AG04449 (cell line): ENCODE results near the gene PISD.
"Not testable (repeated sequence)": the region's sequence is repeated elsewhere in the genome, so short reads cannot be mapped to it uniquely, and the experiment has no call there.

ENCODE experiments used
- CTCF ChIA-PET: fragments of 350-600 bp; formaldehyde crosslinking; extraction: SDS; loops from one replicate; lab custom pipeline; 2021; ENCODE audit warnings: antibody characterized with exemption; lab: Yijun Ruan, JAX
- POLR2A ChIA-PET: fragments of 400-600, 350-600 bp; formaldehyde crosslinking; extraction: SDS; loops from one replicate; lab custom pipeline; 2020; ENCODE audit warnings: antibody characterized with exemption, inconsistent platforms; lab: Yijun Ruan, JAX
- DNase-seq: peaks from one replicate; pipeline ENCODE4 v3.0.0-alpha.2; 2010; ENCODE audit warnings: low read depth, low spot score
- H3K4me3 ChIP-seq: 2 replicates; pipeline ENCODE4 v1.5.1; 2011; ENCODE audit warnings: low read depth, mild to moderate bottlenecking, control low read depth, low read length
- TF ChIP-seq, protein P1 (sequence below): IDR thresholded peaks from one replicate; pipeline ENCODE4 v1.5.1; 2011; ENCODE audit warnings: mild to moderate bottlenecking, moderate library complexity, low read length, control low read depth, inconsistent platforms; ENCODE audit not compliant: insufficient read depth; ENCODE audit errors: missing control alignments

Gene PISD

DNA sequence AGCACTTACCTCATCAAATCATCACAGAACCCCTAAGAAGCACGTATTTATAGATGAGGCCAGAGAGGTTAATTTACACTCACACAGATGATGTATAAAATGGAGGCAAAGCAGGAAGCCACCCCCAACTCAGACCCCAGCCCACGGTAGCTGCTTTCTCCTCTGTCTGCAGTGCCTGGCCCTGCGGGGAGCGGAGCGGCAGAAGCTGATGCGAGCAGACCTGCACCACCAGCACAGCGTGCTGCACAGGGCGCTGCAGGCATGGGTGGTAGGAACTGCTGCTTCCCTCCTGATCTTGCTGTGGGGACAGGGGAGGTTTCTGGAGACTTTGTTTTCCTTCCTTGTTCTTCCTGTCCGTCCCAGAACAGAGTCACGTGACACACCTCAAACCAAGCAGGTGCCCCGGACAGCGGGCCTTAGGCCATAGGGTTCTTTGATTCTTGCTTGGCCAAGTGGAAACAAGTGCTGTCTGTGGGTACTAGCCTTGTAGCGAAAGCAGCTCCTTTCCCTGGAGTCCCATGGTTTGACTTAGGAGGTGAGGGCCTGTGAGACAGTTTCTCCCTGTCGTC lies 57.8 kb downstream of the PISD start:
- TF ChIP-seq, protein P1, sequence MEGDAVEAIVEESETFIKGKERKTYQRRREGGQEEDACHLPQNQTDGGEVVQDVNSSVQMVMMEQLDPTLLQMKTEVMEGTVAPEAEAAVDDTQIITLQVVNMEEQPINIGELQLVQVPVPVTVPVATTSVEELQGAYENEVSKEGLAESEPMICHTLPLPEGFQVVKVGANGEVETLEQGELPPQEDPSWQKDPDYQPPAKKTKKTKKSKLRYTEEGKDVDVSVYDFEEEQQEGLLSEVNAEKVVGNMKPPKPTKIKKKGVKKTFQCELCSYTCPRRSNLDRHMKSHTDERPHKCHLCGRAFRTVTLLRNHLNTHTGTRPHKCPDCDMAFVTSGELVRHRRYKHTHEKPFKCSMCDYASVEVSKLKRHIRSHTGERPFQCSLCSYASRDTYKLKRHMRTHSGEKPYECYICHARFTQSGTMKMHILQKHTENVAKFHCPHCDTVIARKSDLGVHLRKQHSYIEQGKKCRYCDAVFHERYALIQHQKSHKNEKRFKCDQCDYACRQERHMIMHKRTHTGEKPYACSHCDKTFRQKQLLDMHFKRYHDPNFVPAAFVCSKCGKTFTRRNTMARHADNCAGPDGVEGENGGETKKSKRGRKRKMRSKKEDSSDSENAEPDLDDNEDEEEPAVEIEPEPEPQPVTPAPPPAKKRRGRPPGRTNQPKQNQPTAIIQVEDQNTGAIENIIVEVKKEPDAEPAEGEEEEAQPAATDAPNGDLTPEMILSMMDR: no peak
- no peak for DNase-seq
- H3K4me3 ChIP-seq: no peak overlapping the region
- POLR2A ChIA-PET: no interaction called here
- CTCF ChIA-PET: interaction anchor here (0.7 to 4.1 kb wide), 7 partner anchors 9 to 145 kb away, joined by 3 to 16 read pairs (median 8); no protein-coding TSS in a partner anchor

DNA sequence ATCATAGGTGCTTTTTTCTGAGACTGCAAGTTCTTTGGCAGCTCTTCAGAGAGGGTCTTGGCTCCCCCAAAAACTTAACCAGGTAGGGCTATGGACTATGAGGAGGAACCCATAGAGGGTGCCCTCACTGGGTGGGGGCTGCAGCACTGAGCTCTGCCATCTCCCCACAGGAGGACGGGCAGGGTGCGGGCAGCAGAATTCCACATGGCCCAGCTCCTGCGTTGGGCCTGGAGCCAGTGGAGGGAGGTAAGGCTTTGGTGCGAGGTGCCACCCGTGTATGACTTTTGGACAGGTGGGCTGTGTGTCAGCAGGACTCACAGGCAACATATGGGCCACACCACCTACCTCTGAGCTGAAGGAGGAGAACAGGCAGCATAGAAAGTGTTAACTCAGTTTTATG lies 58.4 kb downstream of the PISD start:
- TF ChIP-seq, protein P1: no peak
- H3K4me3 ChIP-seq: no peak overlapping the region
- CTCF ChIA-PET: interaction anchor here (0.9 to 4.1 kb wide), 6 partner anchors 8 to 47 kb away, joined by 3 to 16 read pairs (median 9); no protein-coding TSS in a partner anchor
- POLR2A ChIA-PET: no interaction called here
- no peak for DNase-seq

DNA sequence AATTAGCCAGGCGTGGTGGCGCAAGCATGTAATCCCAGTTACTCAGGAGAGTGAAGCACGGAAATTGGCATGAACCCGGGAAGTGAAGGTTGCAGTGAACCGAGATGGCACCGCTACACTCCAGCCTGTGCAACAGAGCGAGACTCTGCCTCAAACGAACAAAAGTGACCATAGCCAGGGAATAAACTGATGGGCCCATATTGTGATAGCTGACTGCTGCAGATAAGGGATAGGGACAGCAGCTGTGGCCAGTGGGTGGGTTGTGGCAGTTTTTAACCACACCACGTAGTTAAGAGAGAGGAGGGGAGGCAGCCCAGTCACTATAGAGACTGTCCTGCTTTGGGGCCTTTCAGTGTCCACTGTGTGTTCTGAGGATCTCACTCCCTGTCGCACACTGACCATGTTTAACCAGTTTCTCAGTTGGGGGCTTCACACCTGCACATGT lies 58.9 kb downstream of the PISD start:
- no peak overlapping the region for H3K4me3 ChIP-seq
- ChIA-PET POLR2A (interaction anchor here (0.9 to 1.4 kb wide), 2 partner anchors 22 to 27 kb away, joined by 3 to 7 read pairs; no protein-coding TSS in a partner anchor), CTCF (interaction anchor here (1.2 to 4.1 kb wide), 6 partner anchors 11 to 152 kb away, joined by 4 to 16 read pairs (median 9); no protein-coding TSS in a partner anchor)
- TF ChIP-seq, protein P1: no peak
- DNase-seq: no peak

DNA sequence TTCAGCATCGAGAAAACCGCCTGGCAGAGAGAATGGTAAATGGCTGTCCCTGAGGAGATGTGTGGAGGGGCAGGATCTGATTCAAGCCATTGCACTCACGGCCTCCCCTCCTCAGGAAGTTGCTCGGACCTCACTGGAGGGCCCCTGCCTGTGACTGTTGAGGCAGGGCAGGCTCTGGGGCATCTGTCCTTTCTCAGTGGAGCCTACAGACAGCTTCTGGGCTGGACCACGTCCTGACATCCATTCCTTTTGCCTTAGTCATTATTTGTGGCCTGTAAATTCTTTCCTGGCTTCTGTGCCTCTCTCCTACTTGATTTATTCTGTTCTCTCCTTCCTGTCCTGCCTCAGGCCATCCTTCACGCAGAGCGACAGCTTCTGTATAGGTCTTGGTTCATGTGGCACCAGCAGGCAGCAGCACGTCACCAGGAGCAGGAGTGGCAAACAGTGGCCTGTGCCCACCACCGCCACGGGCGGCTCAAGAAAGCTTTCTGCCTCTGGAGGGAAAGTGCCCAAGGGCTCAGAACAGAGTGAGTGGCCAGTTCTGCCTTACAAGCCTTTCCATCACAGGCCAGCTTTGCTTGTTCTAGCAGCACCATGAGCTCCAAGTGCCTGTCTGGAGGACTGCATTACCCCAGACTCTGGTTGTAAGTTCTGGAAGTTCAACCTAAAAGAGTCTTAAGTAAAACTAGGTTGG lies 59.6 kb downstream of the PISD start:
- ChIA-PET CTCF (interaction anchor here (0.5 to 4.1 kb wide), 8 partner anchors 12 to 1226 kb away, joined by 3 to 16 read pairs (median 6); no protein-coding TSS in a partner anchor), POLR2A (interaction anchor here (0.9 to 1.4 kb wide), 2 partner anchors 22 to 28 kb away, joined by 3 to 7 read pairs; no protein-coding TSS in a partner anchor)
- TF ChIP-seq, protein P1: no peak
- DNase-seq: peak; percentile 78
- H3K4me3 ChIP-seq: no peak overlapping the region

DNA sequence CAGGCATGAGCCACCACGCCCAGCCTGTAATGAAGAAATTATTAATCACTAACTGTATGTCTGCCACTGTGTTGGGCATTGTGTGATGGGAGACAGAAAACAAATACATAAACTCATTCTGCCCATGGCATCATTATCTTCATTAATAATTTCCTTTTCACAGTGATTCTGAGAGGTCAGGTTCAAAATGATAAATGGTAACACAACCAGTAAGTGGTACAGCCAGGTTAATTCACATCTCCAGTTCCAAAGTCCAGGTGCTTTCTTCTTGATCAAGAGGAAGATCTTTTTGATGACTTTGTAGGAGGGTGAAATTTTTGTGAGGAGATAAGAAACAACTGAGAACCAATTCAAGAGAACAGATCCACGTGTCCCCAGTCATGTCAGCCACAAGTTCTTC lies 66.7 kb downstream of the PISD start:
- DNase-seq: no peak
- CTCF ChIA-PET: interaction anchor here (1.2 to 1.3 kb wide), 2 partner anchors 9 to 34 kb away, joined by 3 read pairs; no protein-coding TSS in a partner anchor
- POLR2A ChIA-PET: no interaction called here
- H3K4me3 ChIP-seq: no peak overlapping the region
- TF ChIP-seq, protein P1: no peak

DNA sequence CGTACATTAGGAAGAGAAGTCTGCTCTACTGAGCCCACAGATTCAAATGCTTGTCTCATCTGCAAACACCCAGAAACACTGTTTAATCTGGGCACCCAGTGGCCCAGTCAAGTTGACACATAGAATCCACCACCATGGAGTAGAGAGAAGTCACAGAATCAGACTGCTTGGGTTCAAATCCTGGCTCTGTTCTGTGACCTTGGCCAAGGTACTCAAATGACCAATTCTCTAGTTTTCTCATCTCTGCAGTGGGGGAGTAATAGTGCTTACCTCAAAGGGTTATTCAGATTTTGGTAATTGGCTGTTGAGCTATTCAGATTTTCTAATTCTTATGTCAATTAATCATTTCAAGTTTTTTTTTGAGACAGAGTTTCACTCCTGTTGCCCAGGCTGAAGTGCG lies 71.9 kb downstream of the PISD start:
- POLR2A ChIA-PET, H3K4me3 ChIP-seq, DNase-seq: not testable (repeated sequence)
- CTCF ChIA-PET: interaction anchor here (0.7 kb wide), 1 partner anchor 18 kb away, joined by 3 read pairs; no protein-coding TSS in a partner anchor
